Endodermal cell (in vitro differentiated cells): ENCODE measurements around the gene ZFAND6. TPM values are rescaled to one million over a fixed set of nuclear protein-coding genes. Genes with fewer than 3 reads are reported as not detected.

Experiments used
- DNase-seq: peaks from one replicate; pipeline ENCODE4 v3.0.0-alpha.2; 2017
- H3K27ac ChIP-seq: 2 replicates; pipeline ENCODE4 v1.5.1; 2013; ENCODE audit warnings: mild to moderate bottlenecking, low read depth, low read length, moderate library complexity
- H3K27me3 ChIP-seq: 2 replicates; pipeline ENCODE4 v1.6.1; 2013; ENCODE audit warnings: mild to moderate bottlenecking, low read length, moderate library complexity; ENCODE audit not compliant: insufficient read depth, control insufficient read depth, poor library complexity, severe bottlenecking
- H3K36me3 ChIP-seq: 2 replicates; pipeline ENCODE4 v1.7.0; 2013; ENCODE audit warnings: mild to moderate bottlenecking, low read length, moderate library complexity; ENCODE audit not compliant: control insufficient read depth, insufficient read depth
- H3K4me1 ChIP-seq: one replicate; pipeline ENCODE4 v1.7.0; 2013; ENCODE audit warnings: low read length; ENCODE audit not compliant: control insufficient read depth, insufficient read depth
- H3K4me3 ChIP-seq: 2 replicates; pipeline ENCODE4 v1.5.1; 2013; ENCODE audit warnings: mild to moderate bottlenecking, low read length, moderate library complexity
- H3K9ac ChIP-seq: 2 replicates; pipeline ENCODE4 v1.6.1; 2013; ENCODE audit warnings: mild to moderate bottlenecking, low read length, moderate library complexity; ENCODE audit not compliant: poor library complexity, severe bottlenecking; ENCODE audit errors: extremely low read depth
- H3K9me3 ChIP-seq: 2 replicates; pipeline ENCODE4 v1.6.1; 2013; ENCODE audit warnings: mild to moderate bottlenecking, low read length, moderate library complexity; ENCODE audit not compliant: control insufficient read depth
- H3K27ac Mint-ChIP-seq: 2 replicates; pipeline ENCODE4 v1.8.0; 2020; ENCODE audit warnings: mixed read lengths
- H3K27me3 Mint-ChIP-seq: 2 replicates; pipeline ENCODE4 v1.8.0; 2021; ENCODE audit warnings: mild to moderate bottlenecking, mixed read lengths; ENCODE audit not compliant: insufficient read depth
- H3K36me3 Mint-ChIP-seq: 2 replicates; pipeline ENCODE4 v1.8.0; 2020; ENCODE audit warnings: low read depth, mixed read lengths
- H3K4me1 Mint-ChIP-seq: 2 replicates; pipeline ENCODE4 v1.8.0; 2020; ENCODE audit warnings: mixed read lengths
- H3K4me3 Mint-ChIP-seq: 2 replicates; pipeline ENCODE4 v1.8.0; 2020; ENCODE audit warnings: mild to moderate bottlenecking, moderate library complexity, mixed read lengths
- H3K9me3 Mint-ChIP-seq: 2 replicates; pipeline ENCODE4 v1.8.0; 2020; ENCODE audit warnings: mild to moderate bottlenecking, mixed read lengths
- WGBS, 2 experiments: methylation state at CpG; one replicate each; pipeline versions ENCODE4 v1.1.5 to v1.1.7; 2013; ENCODE audit warnings: missing lambda C conversion rate in 2 of 2, mixed read lengths in 1 of 2; ENCODE audit not compliant: insufficient coverage in 1 of 2, insufficient read length in 1 of 2; 5-methylcytosine and 5-hydroxymethylcytosine counted together
- total RNA-seq, 2 donors: library from RNA; stranded (reverse); fragmentation: NEBNext Ultra II Directional in 1 of 2; extraction: Animal tissue kit (Norgen Biotek cat#: 25700) in 1 of 2; gene quantifications; 2 replicates in 1 of 2; 3 replicates in 1 of 2; pipeline ENCODE4 v1.2.1, GENCODE V29; 2021
- TF ChIP-seq, protein P1 (sequence below): fragments of 200-600 bp; sonication (generic); conservative IDR thresholded peaks from 2 replicates; pipeline ENCODE4 v1.5.0; 2021; ENCODE audit warnings: antibody characterized with exemption, mild to moderate bottlenecking

Gene ZFAND6
- total RNA-seq, 2 donors from 2014 or later = 84.5 to 86.2 TPM

DNA sequence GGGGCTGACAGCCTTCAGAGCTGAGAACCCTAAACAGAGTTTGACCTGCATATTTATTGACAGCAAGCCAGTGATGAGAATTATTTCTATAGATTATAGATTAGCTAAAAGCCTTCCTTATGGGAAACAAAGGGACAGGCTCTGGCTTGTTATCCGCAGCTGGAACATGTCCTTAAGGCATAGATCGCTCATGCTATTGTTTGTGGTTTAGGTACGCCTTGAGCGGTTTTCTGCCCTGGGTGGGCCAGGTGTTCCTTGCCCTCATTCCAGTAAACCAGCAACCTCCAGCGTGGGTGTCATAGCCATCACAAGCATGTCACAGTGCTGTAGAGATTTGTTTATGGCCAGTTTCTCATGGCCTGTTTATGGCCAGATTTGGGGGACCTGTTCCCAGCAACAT, 83.2 kb downstream of the ZFAND6 start:
- H3K4me1 Mint-ChIP-seq = no peaks in the 10 kb centered on the region
- no peak for DNase-seq
- 92 to 96% methylated on average over 4 to 5 of the region's 5 CpGs for whole genome bisulfite sequencing, 2 experiments
- H3K9me3 Mint-ChIP-seq = peaks cover 6% of the 10 kb centered on the region
- Histone ChIP-seq H3K4me3 (no peak overlapping the region), H3K4me1 (no peaks in the 10 kb centered on the region), H3K27me3 (no peaks in the 10 kb centered on the region), H3K27ac (no peak overlapping the region), H3K9ac (no peak overlapping the region), H3K9me3 (no peaks in the 10 kb centered on the region), H3K36me3 (no peaks in the 10 kb centered on the region)
- no peak overlapping the region for H3K27ac Mint-ChIP-seq
- peaks cover 2% of the 10 kb centered on the region for H3K27me3 Mint-ChIP-seq
- H3K4me3 Mint-ChIP-seq = no peak overlapping the region
- TF ChIP-seq, protein P1, sequence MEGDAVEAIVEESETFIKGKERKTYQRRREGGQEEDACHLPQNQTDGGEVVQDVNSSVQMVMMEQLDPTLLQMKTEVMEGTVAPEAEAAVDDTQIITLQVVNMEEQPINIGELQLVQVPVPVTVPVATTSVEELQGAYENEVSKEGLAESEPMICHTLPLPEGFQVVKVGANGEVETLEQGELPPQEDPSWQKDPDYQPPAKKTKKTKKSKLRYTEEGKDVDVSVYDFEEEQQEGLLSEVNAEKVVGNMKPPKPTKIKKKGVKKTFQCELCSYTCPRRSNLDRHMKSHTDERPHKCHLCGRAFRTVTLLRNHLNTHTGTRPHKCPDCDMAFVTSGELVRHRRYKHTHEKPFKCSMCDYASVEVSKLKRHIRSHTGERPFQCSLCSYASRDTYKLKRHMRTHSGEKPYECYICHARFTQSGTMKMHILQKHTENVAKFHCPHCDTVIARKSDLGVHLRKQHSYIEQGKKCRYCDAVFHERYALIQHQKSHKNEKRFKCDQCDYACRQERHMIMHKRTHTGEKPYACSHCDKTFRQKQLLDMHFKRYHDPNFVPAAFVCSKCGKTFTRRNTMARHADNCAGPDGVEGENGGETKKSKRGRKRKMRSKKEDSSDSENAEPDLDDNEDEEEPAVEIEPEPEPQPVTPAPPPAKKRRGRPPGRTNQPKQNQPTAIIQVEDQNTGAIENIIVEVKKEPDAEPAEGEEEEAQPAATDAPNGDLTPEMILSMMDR = no peak
- H3K36me3 Mint-ChIP-seq = peaks cover 3% of the 10 kb centered on the region

DNA sequence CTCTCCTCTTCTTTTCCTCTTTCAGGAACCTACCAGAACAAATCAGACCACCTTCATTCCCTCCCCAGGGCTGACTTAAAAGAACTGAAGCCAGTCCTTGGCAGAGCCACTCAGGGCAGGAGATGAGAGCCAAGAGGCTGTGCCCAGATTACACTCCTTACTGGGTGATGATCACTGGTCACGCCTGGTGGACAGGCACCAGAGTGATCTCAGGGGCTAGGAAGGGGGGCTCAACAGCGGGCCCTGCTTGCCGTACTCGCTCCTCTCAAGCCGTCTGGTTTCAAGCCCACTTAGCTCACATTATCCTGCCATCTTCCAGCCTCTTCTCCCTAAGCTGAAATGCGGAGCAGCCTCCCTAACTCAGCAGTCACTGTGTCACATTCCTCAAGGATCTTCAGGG, 91.7 kb downstream of the ZFAND6 start:
- H3K27ac ChIP-seq = no peak overlapping the region
- H3K36me3 ChIP-seq = no peaks in the 10 kb centered on the region
- H3K27me3 Mint-ChIP-seq = peaks cover 32% of the 10 kb centered on the region
- no peaks in the 10 kb centered on the region for H3K9me3 Mint-ChIP-seq
- no peak overlapping the region for H3K9ac ChIP-seq
- TF ChIP-seq, protein P1 = no peak
- H3K9me3 ChIP-seq = no peaks in the 10 kb centered on the region
- H3K4me3 Mint-ChIP-seq = no peak overlapping the region
- no peak for DNase-seq
- no peaks in the 10 kb centered on the region for H3K36me3 Mint-ChIP-seq
- H3K27me3 ChIP-seq = peaks cover 22% of the 10 kb centered on the region
- no peak overlapping the region for H3K27ac Mint-ChIP-seq
- peaks cover 10% of the 10 kb centered on the region for H3K4me1 ChIP-seq
- WGBS, 2 experiments = 74 to 85% methylated on average over 5 to 6 of the region's 6 CpGs
- no peak overlapping the region for H3K4me3 ChIP-seq
- H3K4me1 Mint-ChIP-seq = peaks cover 9% of the 10 kb centered on the region

DNA sequence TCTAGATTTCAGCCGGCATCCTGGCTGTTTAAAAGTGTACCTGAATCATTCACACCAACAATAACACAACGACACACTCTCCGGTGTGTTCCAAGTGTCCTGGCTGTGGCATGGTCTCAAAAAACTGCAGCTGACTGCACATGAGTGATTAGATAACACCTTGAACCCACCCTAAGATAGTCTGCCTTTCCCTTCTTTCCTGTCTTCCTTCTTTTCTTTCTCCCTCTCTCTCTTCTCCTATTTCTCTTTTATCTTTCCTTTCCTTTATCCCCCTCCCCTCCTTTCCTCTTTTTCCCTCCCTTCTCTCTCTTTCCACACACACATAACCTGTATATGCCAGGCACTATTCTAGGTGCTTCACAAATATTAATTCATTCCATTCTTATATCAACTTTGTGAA, 92.1 kb downstream of the ZFAND6 start:
- WGBS, 2 experiments = 80 to 82% methylated on average over 3 of the region's 3 CpGs
- Histone ChIP-seq H3K4me1 (peaks cover 10% of the 10 kb centered on the region), H3K27ac (no peak overlapping the region), H3K36me3 (no peaks in the 10 kb centered on the region), H3K9me3 (no peaks in the 10 kb centered on the region), H3K9ac (no peak overlapping the region), H3K4me3 (peak overlapping the region; percentile 77), H3K27me3 (peaks cover 22% of the 10 kb centered on the region)
- Mint-ChIP-seq H3K9me3 (no peaks in the 10 kb centered on the region), H3K36me3 (no peaks in the 10 kb centered on the region), H3K4me3 (peak overlapping the region; percentile 79), H3K4me1 (peaks cover 9% of the 10 kb centered on the region), H3K27ac (no peak overlapping the region), H3K27me3 (peaks cover 30% of the 10 kb centered on the region)
- DNase-seq = no peak
- TF ChIP-seq, protein P1 = no peak
